Fibroblast of lung (primary cell): ENCODE results near the gene NR6A1.

Experiments
- EZH2 ChIP-seq: IDR thresholded peaks from 2 replicates; pipeline ENCODE4 v1.5.1; 2012; ENCODE audit warnings: low read length, control low read depth, mild to moderate bottlenecking; ENCODE audit errors: missing control alignments
- TF ChIP-seq, protein P1 (sequence below), 2 donors: IDR thresholded peaks in 1 of 2; conservative IDR thresholded peaks in 1 of 2; 1 replicate in 1 of 2; 2 replicates in 1 of 2; pipeline ENCODE4 v1.5.1; 2011 to 2012; ENCODE audit warnings: low read length in 2 of 2, control low read depth in 1 of 2, inconsistent platforms in 1 of 2, low read depth in 1 of 2, mild to moderate bottlenecking in 1 of 2

DNA sequence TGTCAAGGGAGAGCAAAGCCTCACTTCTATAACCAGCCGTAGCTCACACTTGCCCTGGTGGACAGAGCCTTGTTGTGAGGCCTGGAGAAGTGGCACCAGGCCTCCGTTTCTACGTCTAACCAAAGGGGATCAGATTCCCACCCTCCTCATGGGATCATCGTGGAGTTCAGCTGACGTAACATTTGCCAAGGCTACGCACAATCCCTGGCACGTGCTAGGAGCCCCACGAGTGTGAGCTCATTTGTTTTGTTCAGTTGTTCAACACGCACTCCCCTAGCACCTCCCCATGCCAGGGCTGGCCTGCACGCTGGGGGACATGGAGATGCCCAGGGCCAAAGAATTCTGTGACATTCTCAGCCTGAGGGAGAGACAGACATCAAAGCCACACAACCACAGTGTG is 297.8 kb downstream of the NR6A1 start:
- TF ChIP-seq, protein P1, sequence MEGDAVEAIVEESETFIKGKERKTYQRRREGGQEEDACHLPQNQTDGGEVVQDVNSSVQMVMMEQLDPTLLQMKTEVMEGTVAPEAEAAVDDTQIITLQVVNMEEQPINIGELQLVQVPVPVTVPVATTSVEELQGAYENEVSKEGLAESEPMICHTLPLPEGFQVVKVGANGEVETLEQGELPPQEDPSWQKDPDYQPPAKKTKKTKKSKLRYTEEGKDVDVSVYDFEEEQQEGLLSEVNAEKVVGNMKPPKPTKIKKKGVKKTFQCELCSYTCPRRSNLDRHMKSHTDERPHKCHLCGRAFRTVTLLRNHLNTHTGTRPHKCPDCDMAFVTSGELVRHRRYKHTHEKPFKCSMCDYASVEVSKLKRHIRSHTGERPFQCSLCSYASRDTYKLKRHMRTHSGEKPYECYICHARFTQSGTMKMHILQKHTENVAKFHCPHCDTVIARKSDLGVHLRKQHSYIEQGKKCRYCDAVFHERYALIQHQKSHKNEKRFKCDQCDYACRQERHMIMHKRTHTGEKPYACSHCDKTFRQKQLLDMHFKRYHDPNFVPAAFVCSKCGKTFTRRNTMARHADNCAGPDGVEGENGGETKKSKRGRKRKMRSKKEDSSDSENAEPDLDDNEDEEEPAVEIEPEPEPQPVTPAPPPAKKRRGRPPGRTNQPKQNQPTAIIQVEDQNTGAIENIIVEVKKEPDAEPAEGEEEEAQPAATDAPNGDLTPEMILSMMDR (conservative IDR thresholded peaks at IDR 0.05 in 1 of 2, IDR thresholded peaks at IDR 0.05 in 1 of 2; ENCODE audit: low read depth in 1 of 2, low read length in 2 of 2) = no peak
- TF ChIP-seq EZH2 = no peak
